ENCODE data around the gene RGPD3. TPM values are rescaled to one million over a fixed set of nuclear protein-coding genes. Genes with fewer than 3 reads are reported as not detected.
"Not testable (repeated sequence)": the region's sequence is repeated elsewhere in the genome, so short reads cannot be mapped to it uniquely, and the experiment has no call there.

Gene RGPD3
- 0.33 and 0.51 TPM in 2 replicates for total RNA-seq

- not testable (repeated sequence) for DNase-seq
These were observed at the start of gene RGPD3 for GRCh38 chr2:106468107-106468506. Gene RGPD3, minus strand, starts transcription at chr2:106468413. Its CDS starts 125 bp downstream, at chr2:106468288.

DNA sequence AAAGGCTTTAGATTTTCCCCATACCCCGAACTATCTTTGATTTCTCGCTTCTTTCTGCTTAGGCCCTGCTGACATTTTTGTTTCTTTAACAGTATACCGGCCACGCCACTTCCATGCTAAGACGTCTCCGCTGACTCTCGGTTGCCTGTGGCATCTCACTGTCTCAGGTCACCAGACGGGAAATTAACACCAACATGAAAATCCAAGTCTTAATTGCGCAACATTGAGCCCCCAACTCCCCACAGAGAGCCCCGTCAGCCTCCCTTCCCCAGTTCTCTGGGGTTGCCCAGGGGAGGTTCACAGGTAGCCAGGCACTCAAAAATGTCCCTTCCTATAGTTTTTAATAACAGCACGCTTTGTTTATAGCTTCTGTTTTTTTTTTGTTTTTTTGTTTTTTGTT lies 49.1 kb upstream of the RGPD3 start:
- no peak for DNase-seq

- no peak for DNase-seq
These were observed 48.7 kb upstream of the RGPD3 start for GRCh38 chr2:106516864-106517263.

- no peak for DNase-seq
These were observed 48.2 kb upstream of the RGPD3 start for GRCh38 chr2:106516436-106516835.

GRCh38 chr2:106514827-106515226 lies 46.6 kb upstream of the RGPD3 start:
- DNase-seq: not testable (repeated sequence)

DNA sequence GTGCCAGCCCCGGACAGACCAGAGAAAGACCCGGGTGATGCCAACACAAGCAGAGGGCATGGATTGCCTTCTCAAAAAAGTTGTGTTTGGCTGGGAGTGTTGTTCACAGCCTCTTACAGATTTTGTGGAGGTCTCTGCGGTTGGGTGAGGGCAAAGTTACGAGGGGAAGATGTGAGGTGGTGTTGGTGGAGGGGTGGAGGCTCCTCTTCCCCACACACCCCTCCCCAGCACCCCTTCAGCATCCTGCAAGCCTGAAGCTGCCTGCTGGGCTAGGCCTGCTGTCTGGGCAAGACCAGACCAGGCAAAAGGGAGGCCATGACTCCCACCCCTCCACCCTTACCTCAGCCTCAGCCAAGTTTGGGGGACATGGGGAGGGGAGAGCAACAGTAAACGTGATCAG lies 45.2 kb upstream of the RGPD3 start:
- DNase-seq: not testable (repeated sequence)

DNA sequence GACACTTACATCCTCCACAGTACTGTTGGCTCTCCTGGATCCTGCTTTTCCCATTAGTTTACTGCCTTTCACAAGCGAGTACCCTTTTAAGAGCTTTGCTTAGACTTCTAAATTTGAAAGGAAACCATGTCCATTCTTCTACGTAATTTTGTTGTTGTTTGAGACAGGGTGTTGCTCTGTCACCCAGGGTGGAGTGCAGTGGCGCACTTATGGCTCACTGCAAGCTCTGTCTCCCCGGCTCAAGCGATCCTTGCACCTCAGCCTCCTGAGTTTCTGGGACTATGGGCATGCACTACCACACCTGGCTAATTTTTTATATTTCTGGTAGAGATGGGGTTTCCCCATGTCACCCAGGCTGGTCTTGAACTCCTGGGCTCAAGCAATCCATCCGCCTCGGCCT lies 43.7 kb upstream of the RGPD3 start:
- not testable (repeated sequence) for DNase-seq

- not testable (repeated sequence) for DNase-seq
These were observed 43.3 kb upstream of the RGPD3 start for GRCh38 chr2:106511476-106511901.

DNA sequence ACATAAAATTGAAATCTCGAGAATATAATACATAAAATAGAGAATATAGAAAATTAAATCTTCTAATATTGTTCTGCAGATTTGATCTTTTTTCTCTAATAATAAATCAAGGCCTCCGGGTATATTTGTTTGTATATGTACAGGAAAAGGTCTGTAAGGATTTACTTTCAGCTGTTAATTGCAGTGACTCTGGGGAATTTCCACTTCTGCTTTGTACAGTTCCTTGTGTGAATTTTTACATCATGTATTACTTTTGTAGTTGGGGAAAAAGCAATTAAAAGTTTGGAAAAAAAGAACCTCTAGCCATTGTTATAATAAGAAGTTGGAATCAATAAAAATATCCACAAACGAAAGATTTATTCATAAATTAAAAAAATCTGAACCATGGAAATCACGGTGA lies 42.6 kb upstream of the RGPD3 start:
- DNase-seq: not testable (repeated sequence)

DNA sequence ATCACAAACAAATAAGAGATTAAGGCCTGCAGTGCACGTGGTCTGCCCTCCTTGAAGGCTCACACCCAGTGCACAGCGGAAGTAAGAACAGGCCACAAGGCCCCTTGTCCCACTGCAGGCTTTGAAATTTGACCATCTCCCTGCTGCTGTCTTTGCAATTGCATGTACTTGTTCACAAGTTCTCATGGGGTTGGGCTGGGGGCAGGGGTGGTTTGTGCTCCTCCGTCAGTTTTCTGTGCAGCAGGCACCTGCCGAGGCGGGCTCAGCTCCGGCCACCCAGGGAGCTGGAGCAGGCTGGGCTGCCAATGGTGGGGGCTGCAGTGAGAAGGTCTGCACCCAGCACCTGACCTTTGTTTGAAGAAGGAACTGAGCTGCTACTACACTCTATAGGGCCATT lies 41.2 kb upstream of the RGPD3 start:
- not testable (repeated sequence) for DNase-seq

GRCh38 chr2:106508660-106509373 lies 40.6 kb upstream of the RGPD3 start:
- not testable (repeated sequence) for DNase-seq

GRCh38 chr2:106506002-106506687 lies 37.9 kb upstream of the RGPD3 start:
- not testable (repeated sequence) for DNase-seq

DNA sequence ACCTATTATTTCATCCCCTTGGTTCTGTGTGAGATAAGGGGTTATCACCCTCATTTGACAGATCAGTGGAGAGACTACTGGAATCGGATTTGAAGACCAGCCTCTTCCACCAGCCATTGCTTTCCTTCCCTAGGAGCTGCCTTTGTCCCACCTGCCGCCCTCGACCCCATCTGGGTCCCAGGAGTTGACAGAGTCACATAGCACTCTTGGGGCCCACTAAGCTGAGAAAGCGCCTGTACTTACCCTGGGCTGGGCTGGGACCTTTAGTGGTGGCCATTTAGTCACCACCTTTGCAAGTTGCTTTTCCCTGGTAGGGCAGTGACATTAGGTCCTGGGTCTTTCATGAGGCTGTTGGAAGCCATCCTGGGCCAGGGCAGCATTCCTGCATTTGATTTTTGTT lies 36.6 kb upstream of the RGPD3 start:
- not testable (repeated sequence) for DNase-seq

DNA sequence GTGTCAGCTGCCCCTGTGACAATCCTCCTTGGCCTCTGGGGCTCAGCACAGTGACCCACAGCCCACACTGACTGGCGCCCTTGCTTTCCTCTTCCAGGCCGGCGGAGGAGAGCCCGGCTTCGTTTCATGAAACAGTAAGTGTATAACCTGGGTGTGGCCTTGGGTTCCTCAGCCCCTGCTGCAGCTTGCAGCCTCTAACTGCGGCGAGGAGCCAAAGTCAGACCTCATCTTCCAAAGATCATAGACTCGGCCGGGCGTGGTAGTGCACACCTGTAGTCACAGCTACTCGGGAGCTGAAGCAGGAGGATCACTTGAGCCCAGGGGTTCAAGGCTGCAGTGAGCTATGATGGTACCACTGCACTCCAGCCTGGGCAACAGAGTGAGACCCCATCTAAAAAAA lies 36.0 kb upstream of the RGPD3 start:
- DNase-seq: not testable (repeated sequence)

DNA sequence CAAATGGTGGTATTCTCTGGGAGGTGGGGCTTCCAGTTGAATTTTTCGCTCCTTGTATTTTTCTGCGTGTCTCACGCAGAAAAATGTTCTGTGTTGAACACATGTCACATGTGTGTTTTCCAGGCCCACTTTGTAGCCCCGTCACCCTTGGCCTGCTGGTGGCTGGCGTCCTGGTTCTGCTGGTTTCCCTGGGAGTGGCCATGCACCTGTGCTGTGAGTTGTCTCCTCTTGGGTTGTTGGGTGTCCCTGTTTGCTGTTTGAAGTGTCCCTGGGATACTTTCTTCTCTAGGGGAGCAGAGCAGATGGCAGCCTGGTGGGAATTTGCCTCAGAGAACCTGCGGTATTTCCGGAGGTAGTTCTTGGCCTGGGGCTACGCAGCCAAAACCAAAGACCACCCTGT lies 34.1 kb upstream of the RGPD3 start:
- not testable (repeated sequence) for DNase-seq

DNA sequence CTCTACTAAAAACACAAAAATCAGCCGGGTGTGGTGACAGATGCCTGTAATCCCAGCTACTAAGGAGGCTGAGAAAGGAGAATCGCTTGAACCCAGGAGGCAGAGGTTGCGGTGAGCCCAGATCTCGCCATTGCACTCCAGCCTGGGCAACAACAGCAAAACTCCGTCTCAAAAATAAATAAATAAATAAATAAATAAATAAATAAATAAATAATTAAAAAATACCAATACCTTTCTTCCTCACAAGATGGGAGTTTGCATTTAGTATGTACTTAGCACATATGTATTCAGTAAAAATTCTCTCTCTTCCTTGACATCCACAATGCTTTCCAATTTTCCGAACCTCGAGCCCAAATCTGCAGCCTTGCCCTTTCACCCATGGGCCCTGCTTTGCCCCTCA lies 32.1 kb upstream of the RGPD3 start:
- DNase-seq: not testable (repeated sequence)

GRCh38 chr2:106498549-106498948 lies 30.3 kb upstream of the RGPD3 start:
- DNase-seq: not testable (repeated sequence)

DNA sequence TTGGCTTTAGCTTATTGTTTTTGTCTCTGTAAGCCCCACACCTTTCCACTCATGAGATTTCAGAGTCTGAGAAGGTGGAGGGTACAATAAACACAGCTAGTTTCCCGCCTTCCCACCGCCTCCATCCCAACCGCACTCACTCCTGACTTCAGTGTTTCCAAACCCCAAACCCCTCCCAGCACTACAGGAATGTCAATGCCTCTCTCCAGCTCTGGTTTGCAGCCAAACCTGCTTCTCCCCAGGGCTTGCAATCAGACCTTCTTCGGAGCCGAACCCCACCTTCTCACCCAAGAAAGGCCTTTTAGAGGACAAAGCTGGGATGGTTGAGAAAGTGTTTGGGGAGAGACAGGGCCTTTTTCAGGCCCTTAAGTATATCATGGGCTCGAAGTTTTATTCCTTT lies 24.7 kb upstream of the RGPD3 start:
- not testable (repeated sequence) for DNase-seq

GRCh38 chr2:106492399-106492798 lies 24.2 kb upstream of the RGPD3 start:
- not testable (repeated sequence) for DNase-seq

- DNase-seq: not testable (repeated sequence)
These were observed 21.5 kb upstream of the RGPD3 start for GRCh38 chr2:106489701-106490100.

GRCh38 chr2:106487386-106488191 lies 19.4 kb upstream of the RGPD3 start:
- DNase-seq: not testable (repeated sequence)

GRCh38 chr2:106486551-106487385 lies 18.6 kb upstream of the RGPD3 start, which contains the start of gene CD8B2:
Gene CD8B2, plus strand, starts transcription at chr2:106487364. Its CDS starts 63 bp downstream, at chr2:106487427.
- DNase-seq: not testable (repeated sequence)

Data from dermis blood vessel endothelial cell (primary cell).